ENCODE measurements around the gene MED22. TPM values are rescaled to one million over a fixed set of nuclear protein-coding genes. Genes with fewer than 3 reads are reported as not detected.

The MED22 gene
- polyA plus RNA-seq, 3 donors: 6.8 to 27.7 (median 9.6) TPM

DNA sequence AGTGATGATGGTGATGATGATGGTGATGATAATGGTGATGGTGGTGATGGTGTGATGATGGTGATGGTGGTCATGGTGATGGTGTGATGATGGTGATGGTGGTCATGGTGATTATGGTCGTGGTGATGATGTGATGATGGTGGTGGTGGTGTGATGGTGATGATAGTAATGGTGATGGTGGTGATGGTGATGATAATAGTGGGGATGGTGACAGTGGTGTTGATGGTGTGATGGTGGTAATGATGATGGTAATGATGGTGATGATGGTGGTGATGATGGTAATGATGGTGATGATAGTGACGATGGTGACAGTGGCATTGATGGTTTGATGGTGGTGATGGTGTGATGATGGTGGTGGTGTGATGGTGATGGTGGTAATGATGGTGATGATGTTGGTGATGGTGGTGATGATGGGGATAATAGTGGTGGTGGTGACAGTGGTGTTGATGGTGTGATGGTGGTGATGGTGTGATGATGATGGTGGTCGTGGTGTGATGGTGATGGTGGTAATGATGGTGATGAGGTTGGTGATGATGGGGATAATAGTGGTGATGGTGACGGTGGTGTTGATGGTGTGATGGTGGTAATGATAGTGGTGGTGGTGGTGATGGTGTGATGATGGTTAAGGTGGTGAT lies 34.7 kb upstream of the MED22 start:
- no peak overlapping the region for H3K27ac ChIP-seq (ENCODE audit: low read depth in 1 of 2, low read length in 2 of 2)
- DNase-seq: no peak
- no peak overlapping the region for H3K9ac ChIP-seq (ENCODE audit: insufficient read depth, low read length, poor library complexity, severe bottlenecking)
- H3K79me2 ChIP-seq (ENCODE audit: insufficient read depth, low read length): no peaks in the 10 kb centered on the region
- H3K4me1 ChIP-seq (ENCODE audit: control insufficient read depth in 1 of 2, insufficient read depth in 2 of 2, low read length in 2 of 2): peaks cover 0 to 5% of the 10 kb centered on the region in 2 donors
- no peak overlapping the region for H3K4me3 Mint-ChIP-seq
- no peaks in the 10 kb centered on the region for H3K9me3 Mint-ChIP-seq
- no peaks in the 10 kb centered on the region for H3K9me3 ChIP-seq (replicated peaks in 1 of 2; ENCODE audit: control insufficient read depth in 1 of 2, insufficient read depth in 1 of 2, low read length in 2 of 2)
- no peaks in the 10 kb centered on the region for H4K20me1 ChIP-seq (ENCODE audit: insufficient read depth, low read length)
- H2AFZ ChIP-seq (ENCODE audit: insufficient read depth, low read depth, low read length, poor library complexity, severe bottlenecking): no peak overlapping the region
- TF ChIP-seq, protein P1, sequence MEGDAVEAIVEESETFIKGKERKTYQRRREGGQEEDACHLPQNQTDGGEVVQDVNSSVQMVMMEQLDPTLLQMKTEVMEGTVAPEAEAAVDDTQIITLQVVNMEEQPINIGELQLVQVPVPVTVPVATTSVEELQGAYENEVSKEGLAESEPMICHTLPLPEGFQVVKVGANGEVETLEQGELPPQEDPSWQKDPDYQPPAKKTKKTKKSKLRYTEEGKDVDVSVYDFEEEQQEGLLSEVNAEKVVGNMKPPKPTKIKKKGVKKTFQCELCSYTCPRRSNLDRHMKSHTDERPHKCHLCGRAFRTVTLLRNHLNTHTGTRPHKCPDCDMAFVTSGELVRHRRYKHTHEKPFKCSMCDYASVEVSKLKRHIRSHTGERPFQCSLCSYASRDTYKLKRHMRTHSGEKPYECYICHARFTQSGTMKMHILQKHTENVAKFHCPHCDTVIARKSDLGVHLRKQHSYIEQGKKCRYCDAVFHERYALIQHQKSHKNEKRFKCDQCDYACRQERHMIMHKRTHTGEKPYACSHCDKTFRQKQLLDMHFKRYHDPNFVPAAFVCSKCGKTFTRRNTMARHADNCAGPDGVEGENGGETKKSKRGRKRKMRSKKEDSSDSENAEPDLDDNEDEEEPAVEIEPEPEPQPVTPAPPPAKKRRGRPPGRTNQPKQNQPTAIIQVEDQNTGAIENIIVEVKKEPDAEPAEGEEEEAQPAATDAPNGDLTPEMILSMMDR (IDR thresholded peaks at IDR 0.05): no peak
- no peaks in the 10 kb centered on the region for H3K36me3 Mint-ChIP-seq
- no peaks in the 10 kb centered on the region for H3K27me3 ChIP-seq (ENCODE audit: control insufficient read depth in 2 of 2, insufficient read depth in 2 of 2, low read length in 2 of 2)
- no peak overlapping the region for H3K27ac Mint-ChIP-seq
- no peak overlapping the region for H3K4me3 ChIP-seq (replicated peaks in 1 of 3; ENCODE audit: low read depth in 2 of 3, low read length in 3 of 3)
- peaks cover 11% of the 10 kb centered on the region for H3K4me1 Mint-ChIP-seq
- intact Hi-C loops (cut with micrococcal nuclease): no loop called here
- 96% methylated on average over 4 of the region's 4 CpGs for WGBS (ENCODE audit: insufficient coverage)
- no peak overlapping the region for H3K4me2 ChIP-seq (replicated peaks; ENCODE audit: extremely low read depth, low read length, poor library complexity, severe bottlenecking)
- peaks cover 2 to 5% (median 5%) of the 10 kb centered on the region in 3 donors for H3K27me3 Mint-ChIP-seq (ENCODE audit: low read depth in 3 of 3)
- no peaks in the 10 kb centered on the region for H3K36me3 ChIP-seq (replicated peaks in 1 of 2; ENCODE audit: control insufficient read depth in 1 of 2, insufficient read depth in 2 of 2, low read length in 2 of 2)

DNA sequence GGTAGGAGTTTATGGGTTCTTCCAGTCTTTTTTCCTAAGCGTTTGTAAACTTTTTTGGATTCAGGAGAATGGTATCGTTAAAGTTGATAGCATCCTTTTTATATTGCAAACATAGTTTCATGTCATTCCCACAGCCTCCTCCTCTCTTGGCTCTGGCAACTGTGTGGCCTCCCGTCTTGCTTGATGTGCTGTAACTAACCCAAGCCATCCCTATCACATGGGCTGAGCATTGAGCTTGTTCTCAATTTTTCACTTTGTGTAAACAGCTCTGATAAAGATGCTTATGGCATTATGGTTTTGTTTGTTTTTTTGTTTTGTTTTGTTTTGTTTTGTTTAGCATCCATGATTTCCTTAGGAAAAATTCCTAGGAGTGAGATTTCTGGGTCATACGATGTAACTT lies 32.8 kb upstream of the MED22 start:
- no peak overlapping the region for H2AFZ ChIP-seq (ENCODE audit: insufficient read depth, low read depth, low read length, poor library complexity, severe bottlenecking)
- Mint-ChIP-seq H3K27ac (no peak overlapping the region), H3K4me3 (no peak overlapping the region), H3K9me3 (no peaks in the 10 kb centered on the region), H3K27me3 (ENCODE audit: low read depth in 3 of 3) (peaks cover 2 to 5% (median 3%) of the 10 kb centered on the region in 3 donors), H3K36me3 (no peaks in the 10 kb centered on the region), H3K4me1 (peaks cover 18% of the 10 kb centered on the region)
- no peak overlapping the region for H3K4me3 ChIP-seq (replicated peaks in 1 of 3; ENCODE audit: low read depth in 2 of 3, low read length in 3 of 3)
- no peak overlapping the region for H3K27ac ChIP-seq (ENCODE audit: low read depth in 1 of 2, low read length in 2 of 2)
- intact Hi-C loops (cut with micrococcal nuclease): no loop called here
- peaks cover under 1% of the 10 kb centered on the region for H3K79me2 ChIP-seq (ENCODE audit: insufficient read depth, low read length)
- TF ChIP-seq, protein P1 (IDR thresholded peaks at IDR 0.05): no peak
- no peak overlapping the region for H3K4me2 ChIP-seq (replicated peaks; ENCODE audit: extremely low read depth, low read length, poor library complexity, severe bottlenecking)
- no peaks in the 10 kb centered on the region for H3K27me3 ChIP-seq (ENCODE audit: control insufficient read depth in 2 of 2, insufficient read depth in 2 of 2, low read length in 2 of 2)
- no CpG with 5 or more reads among the region's 4 CpGs for WGBS (ENCODE audit: insufficient coverage)
- peaks cover 6 to 14% of the 10 kb centered on the region in 2 donors for H3K4me1 ChIP-seq (ENCODE audit: control insufficient read depth in 1 of 2, insufficient read depth in 2 of 2, low read length in 2 of 2)
- no peak for DNase-seq
- no peak overlapping the region for H3K9ac ChIP-seq (ENCODE audit: insufficient read depth, low read length, poor library complexity, severe bottlenecking)
- H4K20me1 ChIP-seq (ENCODE audit: insufficient read depth, low read length): no peaks in the 10 kb centered on the region
- no peaks in the 10 kb centered on the region for H3K9me3 ChIP-seq (replicated peaks in 1 of 2; ENCODE audit: control insufficient read depth in 1 of 2, insufficient read depth in 1 of 2, low read length in 2 of 2)
- H3K36me3 ChIP-seq (replicated peaks in 1 of 2; ENCODE audit: control insufficient read depth in 1 of 2, insufficient read depth in 2 of 2, low read length in 2 of 2): no peaks in the 10 kb centered on the region
